Panc1 (cell line): Measurements from ENCODE around the gene PNMA1. TPM values are rescaled to one million over a fixed set of nuclear protein-coding genes. Genes with fewer than 3 reads are reported as not detected.
A peak's percentile ranks its signal among the peaks of the same experiment; 100 is the strongest.

Source experiments
- ATAC-seq: fragments of 200-7000 bp; cut with Tn5 transposase; 2 replicates; pipeline ENCODE4 v1.9.1; 2020; ENCODE audit warnings: mild to moderate bottlenecking, moderate library complexity
- BruUV-seq: library from RNA; stranded (reverse); fragments of 400-500 nt; replicated peaks from 2 replicates; lab custom pipeline; 2021; lab: Mats Ljungman, UMichigan
- CTCF ChIA-PET: fragments of 300-600 bp; sonication (Branson Sonifier 250); formaldehyde crosslinking; loops from one replicate; lab custom pipeline; 2022; ENCODE audit warnings: antibody characterized with exemption; lab: Charles Lee
- POLR2A ChIA-PET: fragments of 300-600 bp; sonication (Branson Sonifier 250); formaldehyde crosslinking; loops from one replicate; lab custom pipeline; 2022; ENCODE audit warnings: antibody characterized with exemption; lab: Charles Lee
- DNase-seq: peaks from one replicate; pipeline ENCODE4 v3.0.0-alpha.2; 2010; ENCODE audit warnings: low read depth, low spot score
- H3K27ac ChIP-seq: 2 replicates; pipeline ENCODE4 v1.5.1; 2011; ENCODE audit warnings: mild to moderate bottlenecking, low read length, inconsistent platforms
- H3K27me3 ChIP-seq: fragments of 200-500 bp; sonication (Bioruptor generic); 2 replicates; pipeline ENCODE4 v1.6.0; 2014; ENCODE audit warnings: low read length, inconsistent platforms; ENCODE audit not compliant: control insufficient read depth, insufficient read depth
- H3K36me3 ChIP-seq: fragments of 200-500 bp; sonication (Bioruptor generic); 2 replicates; pipeline ENCODE4 v1.5.1; 2014; ENCODE audit warnings: inconsistent platforms, mild to moderate bottlenecking, low read length, moderate library complexity; ENCODE audit not compliant: control insufficient read depth, insufficient read depth
- H3K4me1 ChIP-seq: 2 replicates; pipeline ENCODE4 v1.5.1; 2011; ENCODE audit warnings: inconsistent platforms, mild to moderate bottlenecking, low read length, moderate library complexity; ENCODE audit not compliant: control insufficient read depth, insufficient read depth
- H3K4me3 ChIP-seq, 2 experiments: 2 replicates each; pipeline ENCODE4 v1.5.1; 2011 to 2012; ENCODE audit warnings: low read depth in 2 of 2, low read length in 2 of 2, mild to moderate bottlenecking in 2 of 2, inconsistent platforms in 1 of 2, moderate library complexity in 1 of 2
- H3K9me3 ChIP-seq: fragments of 200-500 bp; sonication (Bioruptor generic); 2 replicates; pipeline ENCODE4 v1.5.1; 2014; ENCODE audit warnings: low read depth, mild to moderate bottlenecking, inconsistent platforms, low read length, moderate library complexity; ENCODE audit not compliant: control insufficient read depth, insufficient read depth
- CTCF ChIP-seq: fragments of 450-650 bp; IDR thresholded peaks from 2 replicates; pipeline ENCODE4 v1.5.1; 2017; ENCODE audit warnings: mild to moderate bottlenecking
- POLR2AphosphoS5 ChIP-seq: IDR thresholded peaks from 2 replicates; pipeline ENCODE4 v1.6.1; 2012; ENCODE audit warnings: mild to moderate bottlenecking, low read depth, low read length, moderate library complexity
- SIN3A ChIP-seq: IDR thresholded peaks from 2 replicates; pipeline ENCODE4 v1.6.1; 2012; ENCODE audit warnings: low read depth, mild to moderate bottlenecking, low read length, moderate library complexity, borderline replicate concordance; ENCODE audit not compliant: insufficient read depth
- TCF7L2 ChIP-seq: IDR thresholded peaks from 2 replicates; pipeline ENCODE4 v1.6.1; 2011; ENCODE audit warnings: mild to moderate bottlenecking, low read depth, low read length, inconsistent platforms
- in situ Hi-C: cut with HindIII; loops from 2 replicates; pipeline ENCODE4 v1.10.0; 2016; ENCODE audit warnings: low sequenced_read_pairs, low pct_unique_long_range_greater_than_20kb
- intact Hi-C: fragments of 100-400 bp; cut with micrococcal nuclease; formaldehyde crosslinking; loops from one replicate; pipeline ENCODE4 v1.10.0; 2022; ENCODE audit not compliant: unreplicated experiment
- total RNA-seq: library from RNA; stranded (reverse); gene quantifications from one replicate; pipeline ENCODE4 v1.2.1, GENCODE V29; 2021; ENCODE audit not compliant: unreplicated experiment
- TF ChIP-seq, protein P1 (sequence below), 2 experiments: IDR thresholded peaks; 2 replicates each; pipeline ENCODE4 v1.6.1; 2011 to 2012; ENCODE audit warnings: low read depth in 2 of 2, control low read depth in 1 of 2, low read length in 1 of 2, mild to moderate bottlenecking in 1 of 2, moderate library complexity in 1 of 2; ENCODE audit not compliant: insufficient read depth in 1 of 2

PNMA1 gene
- total RNA-seq, 1 experiment from 2014 or later: 49.7 TPM

DNA sequence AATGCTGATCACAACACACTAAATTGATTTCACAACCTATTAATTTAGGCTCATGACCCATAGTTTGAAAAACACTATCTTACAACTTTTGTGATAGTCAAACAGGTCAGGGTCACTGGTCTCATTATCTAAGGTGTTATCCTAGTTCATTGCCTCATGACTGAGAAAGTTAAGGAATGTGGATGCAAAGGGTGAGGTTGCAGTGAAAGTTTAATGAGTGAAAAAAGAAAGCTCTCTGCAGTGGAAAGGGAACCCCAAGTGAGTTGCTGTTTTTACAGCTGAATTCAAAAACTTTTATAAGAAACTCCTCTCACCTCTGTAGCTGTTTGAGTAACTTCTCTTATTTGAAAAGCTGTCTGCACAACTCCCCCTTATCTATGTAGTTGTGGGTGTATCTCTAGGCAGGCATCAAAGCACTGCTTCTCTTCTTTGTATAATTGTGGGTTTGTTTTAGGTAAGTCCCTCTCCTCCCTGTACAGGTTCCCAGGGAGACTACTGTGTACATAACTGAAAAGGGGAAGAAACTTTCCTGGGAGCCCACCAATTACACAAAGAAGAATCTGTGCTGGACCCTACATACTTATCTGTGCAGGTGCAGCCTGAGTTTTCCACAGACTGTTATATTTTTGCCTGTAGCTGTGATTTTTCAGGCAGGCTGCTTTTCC lies 50.5 kb downstream of the PNMA1 start:
- DNase-seq (no peak), ATAC-seq (no peak)
- Histone ChIP-seq H3K4me3 (no peak overlapping the region), H3K36me3 (no peaks in the 10 kb centered on the region; the same call in 1 of the 2 replicates), H3K9me3 (no peaks in the 10 kb centered on the region), H3K4me1 (peaks cover 5% of the 10 kb centered on the region), H3K27me3 (no peaks in the 10 kb centered on the region), H3K27ac (no peak overlapping the region)
- no TSS peak for BruUV-seq
- ChIA-PET POLR2A (no interaction called here), CTCF (no interaction called here)
- TF ChIP-seq, protein P1, sequence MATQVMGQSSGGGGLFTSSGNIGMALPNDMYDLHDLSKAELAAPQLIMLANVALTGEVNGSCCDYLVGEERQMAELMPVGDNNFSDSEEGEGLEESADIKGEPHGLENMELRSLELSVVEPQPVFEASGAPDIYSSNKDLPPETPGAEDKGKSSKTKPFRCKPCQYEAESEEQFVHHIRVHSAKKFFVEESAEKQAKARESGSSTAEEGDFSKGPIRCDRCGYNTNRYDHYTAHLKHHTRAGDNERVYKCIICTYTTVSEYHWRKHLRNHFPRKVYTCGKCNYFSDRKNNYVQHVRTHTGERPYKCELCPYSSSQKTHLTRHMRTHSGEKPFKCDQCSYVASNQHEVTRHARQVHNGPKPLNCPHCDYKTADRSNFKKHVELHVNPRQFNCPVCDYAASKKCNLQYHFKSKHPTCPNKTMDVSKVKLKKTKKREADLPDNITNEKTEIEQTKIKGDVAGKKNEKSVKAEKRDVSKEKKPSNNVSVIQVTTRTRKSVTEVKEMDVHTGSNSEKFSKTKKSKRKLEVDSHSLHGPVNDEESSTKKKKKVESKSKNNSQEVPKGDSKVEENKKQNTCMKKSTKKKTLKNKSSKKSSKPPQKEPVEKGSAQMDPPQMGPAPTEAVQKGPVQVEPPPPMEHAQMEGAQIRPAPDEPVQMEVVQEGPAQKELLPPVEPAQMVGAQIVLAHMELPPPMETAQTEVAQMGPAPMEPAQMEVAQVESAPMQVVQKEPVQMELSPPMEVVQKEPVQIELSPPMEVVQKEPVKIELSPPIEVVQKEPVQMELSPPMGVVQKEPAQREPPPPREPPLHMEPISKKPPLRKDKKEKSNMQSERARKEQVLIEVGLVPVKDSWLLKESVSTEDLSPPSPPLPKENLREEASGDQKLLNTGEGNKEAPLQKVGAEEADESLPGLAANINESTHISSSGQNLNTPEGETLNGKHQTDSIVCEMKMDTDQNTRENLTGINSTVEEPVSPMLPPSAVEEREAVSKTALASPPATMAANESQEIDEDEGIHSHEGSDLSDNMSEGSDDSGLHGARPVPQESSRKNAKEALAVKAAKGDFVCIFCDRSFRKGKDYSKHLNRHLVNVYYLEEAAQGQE (IDR thresholded peaks at IDR 0.05; ENCODE audit: insufficient read depth in 1 of 2, low read depth in 2 of 2, low read length in 1 of 2): no peak
- TF ChIP-seq SIN3A (no peak), TCF7L2 (no peak), CTCF (no peak), POLR2AphosphoS5 (no peak)
- intact Hi-C loops (no loop called here), in situ Hi-C loops (no loop called here)

GRCh38 chr14:73662487-73662943 lies 51.7 kb downstream of the PNMA1 start:
- ChIA-PET POLR2A (interaction anchor here (0.5 kb wide), 1 partner anchor 649 kb away, joined by 3 read pairs; no protein-coding TSS in a partner anchor), CTCF (interaction anchor here (0.7 kb wide), 1 partner anchor 49 kb away, joined by 4 read pairs; no protein-coding TSS in a partner anchor)

More at GRCh38 chr14:73662487-73662943, 51.7 kb downstream of the PNMA1 start:
- H3K27ac ChIP-seq: no peak overlapping the region
- no peaks in the 10 kb centered on the region for H3K27me3 ChIP-seq
- DNase-seq (peak; percentile 55), ATAC-seq (peak; percentile 99)
- intact Hi-C loops: no loop called here
- H3K4me3 ChIP-seq: no peak overlapping the region
- BruUV-seq: no TSS peak
- no peaks in the 10 kb centered on the region for H3K9me3 ChIP-seq
- H3K36me3 ChIP-seq: no peaks in the 10 kb centered on the region; the same call in 1 of the 2 replicates
- peaks cover 5% of the 10 kb centered on the region for H3K4me1 ChIP-seq
- in situ Hi-C loops: no loop called here
- TF ChIP-seq TCF7L2: no peak
- peak; percentile 68 for TF ChIP-seq CTCF
